Measurements from ENCODE around the gene IRGQ.

Gene IRGQ

GRCh38 chr19:43634068-43634467, 38.1 kb upstream of the IRGQ start:
- no peaks in the 10 kb centered on the region for H4K20me1 ChIP-seq (ENCODE audit: insufficient read depth)
- H2AFZ ChIP-seq (ENCODE audit: low read depth): no peak overlapping the region
- no peak overlapping the region for H3K9ac ChIP-seq
- no peaks in the 10 kb centered on the region for H3K4me1 ChIP-seq (ENCODE audit: low read depth, poor library complexity, severe bottlenecking)
- H3K36me3 ChIP-seq (ENCODE audit: insufficient read depth): no peaks in the 10 kb centered on the region
- no peak overlapping the region for H3K4me3 ChIP-seq (IDR thresholded peaks at IDR 0.05; ENCODE audit: insufficient read depth, low read depth, low read length)
- TF ChIP-seq, protein P1, sequence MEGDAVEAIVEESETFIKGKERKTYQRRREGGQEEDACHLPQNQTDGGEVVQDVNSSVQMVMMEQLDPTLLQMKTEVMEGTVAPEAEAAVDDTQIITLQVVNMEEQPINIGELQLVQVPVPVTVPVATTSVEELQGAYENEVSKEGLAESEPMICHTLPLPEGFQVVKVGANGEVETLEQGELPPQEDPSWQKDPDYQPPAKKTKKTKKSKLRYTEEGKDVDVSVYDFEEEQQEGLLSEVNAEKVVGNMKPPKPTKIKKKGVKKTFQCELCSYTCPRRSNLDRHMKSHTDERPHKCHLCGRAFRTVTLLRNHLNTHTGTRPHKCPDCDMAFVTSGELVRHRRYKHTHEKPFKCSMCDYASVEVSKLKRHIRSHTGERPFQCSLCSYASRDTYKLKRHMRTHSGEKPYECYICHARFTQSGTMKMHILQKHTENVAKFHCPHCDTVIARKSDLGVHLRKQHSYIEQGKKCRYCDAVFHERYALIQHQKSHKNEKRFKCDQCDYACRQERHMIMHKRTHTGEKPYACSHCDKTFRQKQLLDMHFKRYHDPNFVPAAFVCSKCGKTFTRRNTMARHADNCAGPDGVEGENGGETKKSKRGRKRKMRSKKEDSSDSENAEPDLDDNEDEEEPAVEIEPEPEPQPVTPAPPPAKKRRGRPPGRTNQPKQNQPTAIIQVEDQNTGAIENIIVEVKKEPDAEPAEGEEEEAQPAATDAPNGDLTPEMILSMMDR (conservative IDR thresholded peaks at IDR 0.05; ENCODE audit: low read depth, low read length): no peak
- peaks cover 26% of the 10 kb centered on the region for H3K27me3 ChIP-seq (ENCODE audit: insufficient read depth, low read depth)
- H3K79me2 ChIP-seq (ENCODE audit: insufficient read depth, low read depth): no peaks in the 10 kb centered on the region
- H3K4me2 ChIP-seq: no peak overlapping the region
- no peak overlapping the region for H3K27ac ChIP-seq

- Histone ChIP-seq H3K4me2 (no peak overlapping the region), H3K79me2 (ENCODE audit: insufficient read depth, low read depth) (no peaks in the 10 kb centered on the region), H3K9ac (no peak overlapping the region), H3K27me3 (ENCODE audit: insufficient read depth, low read depth) (peaks cover 20% of the 10 kb centered on the region; the same call in 1 of the 2 replicates), H4K20me1 (ENCODE audit: insufficient read depth) (no peaks in the 10 kb centered on the region), H3K4me1 (ENCODE audit: low read depth, poor library complexity, severe bottlenecking) (no peaks in the 10 kb centered on the region), H3K27ac (no peak overlapping the region), H2AFZ (ENCODE audit: low read depth) (no peak overlapping the region), H3K36me3 (ENCODE audit: insufficient read depth) (no peaks in the 10 kb centered on the region), H3K4me3 (IDR thresholded peaks at IDR 0.05; ENCODE audit: insufficient read depth, low read depth, low read length) (no peak overlapping the region)
- TF ChIP-seq, protein P1 (conservative IDR thresholded peaks at IDR 0.05; ENCODE audit: low read depth, low read length): no peak
These were observed 37.6 kb upstream of the IRGQ start for GRCh38 chr19:43633520-43633919.

DNA sequence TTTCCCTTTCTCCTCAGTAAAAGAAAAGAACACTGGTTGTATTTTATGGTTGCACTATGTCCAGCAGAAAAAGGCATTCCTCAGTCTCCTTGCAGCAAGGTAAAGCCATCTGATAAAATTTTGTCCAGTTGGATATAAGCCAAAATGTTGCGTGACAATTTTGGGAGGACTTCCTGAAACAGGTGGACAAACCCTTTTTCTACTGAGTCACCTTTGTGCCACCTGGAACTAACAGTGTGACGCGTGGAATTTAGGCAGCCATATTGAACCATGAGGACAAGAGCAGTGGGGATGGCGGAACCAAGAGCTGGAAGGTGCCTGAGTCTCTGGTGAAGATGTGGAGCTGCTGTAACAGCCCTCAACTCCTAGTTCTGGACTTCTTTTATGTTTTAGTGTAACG, 35.6 kb upstream of the IRGQ start:
- Histone ChIP-seq H3K27me3 (ENCODE audit: insufficient read depth, low read depth) (peaks cover 3% of the 10 kb centered on the region; the same call in 1 of the 2 replicates), H2AFZ (ENCODE audit: low read depth) (no peak overlapping the region), H3K36me3 (ENCODE audit: insufficient read depth) (no peaks in the 10 kb centered on the region), H4K20me1 (ENCODE audit: insufficient read depth) (no peaks in the 10 kb centered on the region), H3K27ac (no peak overlapping the region), H3K4me2 (no peak overlapping the region), H3K9ac (no peak overlapping the region), H3K79me2 (ENCODE audit: insufficient read depth, low read depth) (no peaks in the 10 kb centered on the region), H3K4me3 (IDR thresholded peaks at IDR 0.05; ENCODE audit: insufficient read depth, low read depth, low read length) (no peak overlapping the region), H3K4me1 (ENCODE audit: low read depth, poor library complexity, severe bottlenecking) (no peaks in the 10 kb centered on the region)
- TF ChIP-seq, protein P1 (conservative IDR thresholded peaks at IDR 0.05; ENCODE audit: low read depth, low read length): no peak

DNA sequence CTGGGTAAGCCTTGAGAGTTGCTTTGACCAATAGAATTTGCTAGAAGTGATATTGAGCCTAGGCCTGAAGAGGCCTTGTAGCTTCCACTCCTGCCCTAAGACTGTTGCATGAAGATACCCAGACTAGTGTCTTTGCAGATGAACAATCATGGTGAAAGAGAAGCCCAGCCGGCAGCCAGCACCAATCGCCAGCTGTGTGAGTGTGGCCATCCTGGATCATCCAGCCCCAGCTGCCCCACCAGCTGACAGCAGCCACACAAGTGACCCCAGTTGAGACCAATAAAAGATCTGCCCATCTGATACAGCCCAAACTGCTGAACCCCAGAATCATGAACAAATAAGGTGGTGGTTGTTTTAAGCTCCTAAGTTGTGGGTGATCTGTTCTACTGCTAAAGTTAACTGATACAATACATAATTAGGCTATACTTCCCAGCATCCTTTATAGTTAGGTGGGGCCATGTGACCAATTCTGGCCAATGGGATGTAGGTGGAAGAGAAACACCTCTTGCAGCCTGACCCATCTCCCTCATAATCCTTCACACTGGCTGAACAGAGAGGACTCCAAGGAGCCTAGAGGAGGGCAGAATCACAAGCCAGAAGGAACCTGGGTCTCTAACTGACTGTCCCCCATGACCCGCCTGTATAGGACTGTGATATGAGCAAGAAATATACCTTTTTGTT, 32.9 kb upstream of the IRGQ start:
- Histone ChIP-seq H3K4me1 (ENCODE audit: low read depth, poor library complexity, severe bottlenecking) (peaks cover 4% of the 10 kb centered on the region), H2AFZ (ENCODE audit: low read depth) (no peak overlapping the region), H3K36me3 (ENCODE audit: insufficient read depth) (no peaks in the 10 kb centered on the region), H3K4me2 (no peak overlapping the region), H3K4me3 (IDR thresholded peaks at IDR 0.05; ENCODE audit: insufficient read depth, low read depth, low read length) (no peak overlapping the region), H4K20me1 (ENCODE audit: insufficient read depth) (no peaks in the 10 kb centered on the region), H3K27ac (no peak overlapping the region), H3K9ac (no peak overlapping the region), H3K79me2 (ENCODE audit: insufficient read depth, low read depth) (no peaks in the 10 kb centered on the region), H3K27me3 (ENCODE audit: insufficient read depth, low read depth) (peaks cover 3% of the 10 kb centered on the region; the same call in 1 of the 2 replicates)
- TF ChIP-seq, protein P1 (conservative IDR thresholded peaks at IDR 0.05; ENCODE audit: low read depth, low read length): no peak

All from KMS-11 (cell line).